ENCODE measurements around the gene SLAIN1. TPM values are rescaled to one million over a fixed set of nuclear protein-coding genes. Genes with fewer than 3 reads are reported as not detected.

The SLAIN1 gene
- total and polyA plus RNA-seq, 2 of the 13 experiments (the other 11 are each of a cell fraction or from before 2014, with no cell fraction given) = 1.2 to 4.5 TPM

GRCh38 chr13:77715233-77715891, 17.9 kb downstream of the SLAIN1 start:
- no peak overlapping the region for H3K4me2 ChIP-seq (ENCODE audit: low read depth, low read length)
- no peaks in the 10 kb centered on the region for H4K20me1 ChIP-seq (ENCODE audit: insufficient read depth, low read length)
- peaks cover 11% of the 10 kb centered on the region; the same call in 1 of the 2 replicates for H3K9me3 ChIP-seq (ENCODE audit: low read length)
- no peak overlapping the region for H2AFZ ChIP-seq (ENCODE audit: low read length)
- 2% methylated on average over 1 of the region's 1 CpG for WGBS (ENCODE audit: low lambda C conversion rate)
- H3K4me1 ChIP-seq (ENCODE audit: insufficient read depth, low read length) = no peaks in the 10 kb centered on the region
- intact Hi-C loops (cut with micrococcal nuclease; ENCODE audit: unreplicated experiment) = no loop called here
- DNase-seq (ENCODE audit: low spot score) = no peak
- H3K27ac ChIP-seq (ENCODE audit: extremely low read length, insufficient read depth, low read length) = no peak overlapping the region
- H3K79me2 ChIP-seq (ENCODE audit: insufficient read depth, low read length) = no peaks in the 10 kb centered on the region
- no peak for TF ChIP-seq ZNF776 (CRISPR knock-in tag; IDR thresholded peaks at IDR 0.05)
- no peak for TF ChIP-seq ESRRA (CRISPR knock-in tag; IDR thresholded peaks at IDR 0.05; ENCODE audit: low read depth)
- TF ChIP-seq RBM22 (optimal IDR thresholded peaks at IDR 0.05; ENCODE audit: low read length) = no peak
- no peak for TF ChIP-seq FOXP1 (IDR thresholded peaks at IDR 0.05)
- TF ChIP-seq FOXP1 (CRISPR knock-in tag; IDR thresholded peaks at IDR 0.05) = no peak
- no peak for TF ChIP-seq CEBPB (IDR thresholded peaks at IDR 0.05; ENCODE audit: borderline replicate concordance, low read depth, low read length)
- ATAC-seq = no peak
- CTCF ChIA-PET (ENCODE audit: low intra/inter-chr PET ratio, low total read pairs) = no interaction called here
- H3K36me3 ChIP-seq (replicated peaks in 1 of 2; ENCODE audit: control insufficient read depth in 1 of 2, insufficient read depth in 2 of 2, low read length in 2 of 2) = no peaks in the 10 kb centered on the region
- in situ Hi-C loops (cut with HindIII; ENCODE audit: extremely low pct_ligation_motif_present, low pct_unique_long_range_greater_than_20kb) = no loop called here
- no peak overlapping the region for H3K9ac ChIP-seq (ENCODE audit: insufficient read depth, low read depth, low read length)
- H3K4me3 ChIP-seq (replicated peaks in 1 of 3; ENCODE audit: insufficient read depth in 1 of 3, low read depth in 2 of 3, low read length in 3 of 3) = no peak overlapping the region
- no peak for FAIRE-seq
- POLR2A ChIA-PET = no interaction called here
- no peaks in the 10 kb centered on the region for H3K27me3 ChIP-seq (ENCODE audit: control insufficient read depth in 1 of 2, insufficient read depth in 2 of 2, low read length in 2 of 2)
- BruUV-seq (replicated peaks) = no TSS peak

- Histone ChIP-seq H3K27ac (ENCODE audit: extremely low read length, insufficient read depth, low read length) (no peak overlapping the region), H3K9ac (ENCODE audit: insufficient read depth, low read depth, low read length) (no peak overlapping the region), H3K36me3 (replicated peaks in 1 of 2; ENCODE audit: control insufficient read depth in 1 of 2, insufficient read depth in 2 of 2, low read length in 2 of 2) (no peaks in the 10 kb centered on the region), H4K20me1 (ENCODE audit: insufficient read depth, low read length) (no peaks in the 10 kb centered on the region), H3K4me3 (replicated peaks in 1 of 3; ENCODE audit: insufficient read depth in 1 of 3, low read depth in 2 of 3, low read length in 3 of 3) (no peak overlapping the region), H3K79me2 (ENCODE audit: insufficient read depth, low read length) (no peaks in the 10 kb centered on the region), H3K4me2 (ENCODE audit: low read depth, low read length) (no peak overlapping the region), H2AFZ (ENCODE audit: low read length) (no peak overlapping the region), H3K9me3 (ENCODE audit: low read length) (peaks cover 3% of the 10 kb centered on the region; the same call in 1 of the 2 replicates), H3K4me1 (ENCODE audit: insufficient read depth, low read length) (no peaks in the 10 kb centered on the region), H3K27me3 (ENCODE audit: control insufficient read depth in 1 of 2, insufficient read depth in 2 of 2, low read length in 2 of 2) (no peaks in the 10 kb centered on the region)
- DNase-seq (ENCODE audit: low spot score) = no peak
- in situ Hi-C loops (cut with HindIII; ENCODE audit: extremely low pct_ligation_motif_present, low pct_unique_long_range_greater_than_20kb) = no loop called here
- ChIA-PET CTCF (ENCODE audit: low intra/inter-chr PET ratio, low total read pairs) (no interaction called here), POLR2A (no interaction called here)
- 31% methylated on average over 2 of the region's 2 CpGs for WGBS (ENCODE audit: low lambda C conversion rate)
- TF ChIP-seq SIX4 (CRISPR knock-in tag; IDR thresholded peaks at IDR 0.05) = no peak
- ATAC-seq = no peak
- intact Hi-C loops (cut with micrococcal nuclease; ENCODE audit: unreplicated experiment) = no loop called here
- no peak for FAIRE-seq
- BruUV-seq (replicated peaks) = no TSS peak
Measured at GRCh38 chr13:77716692-77717091, 19.2 kb downstream of the SLAIN1 start.

Measured in HepG2 (cell line).